ENCODE results near the gene SH3D21.

Gene SH3D21

GRCh38 chr1:36306210-36306901 is at the start of gene SH3D21:
Gene SH3D21, plus strand, starts transcription at chr1:36306368. Its CDS starts 53 bp downstream, at chr1:36306421.
- DNase-seq (ENCODE audit: low spot score), result no peak

GRCh38 chr1:36256558-36257374 is 49.4 kb upstream of the SH3D21 start:
- DNase-seq (ENCODE audit: low spot score), result peak; percentile 3

- DNase-seq (ENCODE audit: low spot score), result peak; percentile 3
Measured at GRCh38 chr1:36257375-36257767, 48.8 kb upstream of the SH3D21 start.

- no peak for DNase-seq (ENCODE audit: low spot score)
Measured at GRCh38 chr1:36258960-36259344, 47.2 kb upstream of the SH3D21 start.

DNA sequence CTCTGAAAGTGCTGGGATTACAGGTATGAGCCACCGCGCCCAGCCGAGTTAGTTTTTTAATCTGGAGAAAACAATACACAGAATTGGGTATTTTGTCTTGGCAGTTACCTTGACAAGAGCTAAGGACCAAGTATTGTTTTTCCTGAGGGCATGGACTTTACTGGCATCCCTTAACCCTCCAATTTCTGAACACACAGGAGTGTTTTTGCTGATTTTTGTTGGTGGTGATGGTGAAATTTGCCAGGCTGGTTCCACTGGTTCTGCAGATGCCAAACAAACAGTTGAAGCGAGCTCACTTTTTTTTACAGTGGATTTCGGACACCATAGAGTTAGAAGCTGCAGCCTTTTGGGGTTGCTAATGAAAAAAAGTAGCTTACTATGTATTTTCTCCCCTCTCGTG is 37.2 kb upstream of the SH3D21 start:
- DNase-seq (ENCODE audit: low spot score), result no peak

DNA sequence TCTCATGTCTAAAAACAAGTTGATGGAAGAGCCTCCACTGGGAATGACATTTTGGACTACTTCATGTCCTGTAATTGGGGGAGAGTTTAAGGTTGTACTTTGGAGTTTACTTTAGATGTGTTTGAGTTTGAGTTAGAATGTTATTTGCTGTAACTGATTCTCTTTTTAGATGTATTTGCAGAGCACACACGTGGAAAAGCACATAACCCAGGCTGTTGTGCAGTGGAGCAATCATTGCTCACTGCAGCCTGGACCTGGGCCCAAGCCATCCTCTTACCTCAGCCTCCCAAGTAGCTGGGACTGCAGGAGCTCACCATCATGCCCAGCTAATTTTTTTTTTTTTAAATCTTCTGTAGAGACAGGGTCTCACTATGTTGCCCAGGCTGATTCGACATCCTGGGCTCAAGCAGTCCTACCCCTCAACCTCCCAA is 36.7 kb upstream of the SH3D21 start:
- DNase-seq (ENCODE audit: low spot score), result no peak

GRCh38 chr1:36273024-36273423 is 33.1 kb upstream of the SH3D21 start:
- DNase-seq (ENCODE audit: low spot score), result no peak

DNA sequence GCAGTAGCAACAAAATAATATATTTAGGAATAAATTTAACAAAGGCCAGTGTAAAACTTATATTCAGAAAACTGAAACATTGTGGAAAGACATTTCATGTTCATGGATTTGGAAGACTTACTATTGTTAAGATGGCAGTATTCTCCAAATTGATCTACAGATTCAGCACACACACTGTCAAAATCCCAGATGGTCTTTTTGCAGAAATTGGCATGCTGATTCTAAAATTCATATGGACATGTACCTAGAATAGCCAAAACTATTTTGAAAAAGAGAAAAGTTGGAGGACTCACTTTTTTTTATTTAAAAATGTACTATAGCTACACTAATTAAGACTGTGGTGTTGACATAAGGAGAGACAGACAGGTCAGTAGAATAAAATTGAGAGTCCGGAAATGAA is 32.0 kb upstream of the SH3D21 start:
- DNase-seq (ENCODE audit: low spot score), result no peak

DNA sequence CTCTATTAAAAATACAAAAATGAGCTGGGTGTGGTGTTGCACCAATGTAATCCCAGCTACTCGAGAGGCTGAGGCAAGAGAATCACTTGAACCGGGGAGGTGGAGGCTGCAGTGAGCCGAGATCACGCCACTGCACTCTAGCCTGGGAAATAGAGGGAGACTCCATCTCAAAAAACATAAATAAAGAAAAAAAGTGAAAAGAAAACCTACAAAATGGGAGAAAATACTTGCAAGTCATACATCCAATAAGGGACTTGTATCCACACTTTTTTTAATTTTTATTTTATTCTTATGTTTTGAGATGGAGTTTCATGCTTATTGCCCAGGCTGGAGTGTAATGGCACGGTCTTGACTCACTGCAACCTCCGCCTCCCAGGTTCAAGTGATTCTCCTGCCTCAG is 29.5 kb upstream of the SH3D21 start:
- no peak for DNase-seq (ENCODE audit: low spot score)

DNA sequence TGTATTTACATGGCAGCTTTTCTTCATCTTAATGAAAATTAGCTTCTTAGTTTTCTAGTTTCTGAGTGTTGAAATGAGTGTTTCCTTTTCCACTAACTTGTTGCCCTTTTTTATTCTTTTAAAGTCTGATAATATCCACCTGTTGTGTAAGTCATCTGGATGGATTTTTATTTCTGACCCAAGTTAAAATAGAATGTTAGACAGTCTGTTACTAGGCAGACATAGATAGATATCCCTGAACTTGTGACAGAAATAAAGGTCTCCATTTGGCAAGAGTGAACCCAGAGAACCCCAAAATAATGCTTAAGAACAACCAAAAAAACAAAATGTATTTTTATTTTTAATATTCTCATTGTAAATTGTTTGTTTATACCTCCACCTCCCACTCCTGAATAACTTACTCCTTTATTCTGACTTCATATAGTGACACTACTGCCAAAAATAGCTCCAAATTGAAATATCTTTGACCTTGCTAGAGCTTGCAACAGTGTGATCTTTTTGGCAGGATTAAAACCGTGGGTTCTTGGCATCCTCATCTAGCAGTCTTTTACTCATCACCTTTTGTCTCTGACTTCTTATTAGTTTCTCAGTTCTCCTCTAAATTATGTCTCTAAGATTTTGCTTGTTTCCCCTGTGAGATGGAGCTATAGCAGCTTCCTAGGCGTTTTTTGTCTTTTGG is 26.9 kb upstream of the SH3D21 start:
- no peak for DNase-seq (ENCODE audit: low spot score)

DNA sequence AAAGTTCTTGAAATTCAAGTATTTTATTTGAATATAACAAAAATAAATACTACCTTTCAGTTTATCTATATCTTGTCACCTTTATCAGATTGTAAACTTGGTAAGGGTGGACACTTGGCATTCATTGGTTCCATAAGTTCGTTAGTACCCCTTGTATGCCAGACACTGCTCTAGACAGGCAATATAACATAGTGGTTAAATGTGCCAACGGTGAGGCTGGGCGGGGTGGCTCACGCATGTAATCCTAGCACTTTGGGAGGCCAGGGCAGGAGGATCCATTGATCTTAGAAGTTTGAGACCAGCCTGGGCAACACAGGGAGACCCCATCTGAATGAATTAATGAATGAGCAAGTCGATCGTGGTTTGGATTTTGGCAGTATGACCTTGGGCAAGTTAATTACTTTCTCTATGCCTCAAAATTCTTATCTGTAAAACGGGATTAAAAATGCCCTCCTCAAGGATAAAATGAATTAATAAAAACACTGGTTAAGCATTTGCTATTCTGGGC is 26.3 kb upstream of the SH3D21 start:
- no peak for DNase-seq (ENCODE audit: low spot score)

DNA sequence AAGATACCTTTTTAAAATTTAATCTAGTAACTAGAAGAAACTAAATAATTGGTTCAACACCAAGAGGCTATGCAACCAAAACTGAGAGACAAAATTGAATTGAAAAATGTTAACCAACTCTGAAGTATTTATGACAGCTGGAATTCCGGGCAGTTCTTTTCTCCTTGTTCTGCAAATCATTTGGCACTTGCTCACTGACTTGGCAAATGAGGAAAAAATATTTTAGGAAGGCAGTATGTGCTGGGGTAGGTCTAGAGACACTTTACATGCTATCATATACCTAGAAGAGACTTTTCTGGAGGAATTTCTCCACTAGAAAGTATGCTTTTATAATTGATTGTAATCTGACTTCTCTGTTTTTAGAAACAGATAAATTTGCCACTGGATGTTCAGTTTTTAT is 22.1 kb upstream of the SH3D21 start:
- no peak for DNase-seq (ENCODE audit: low spot score)

- no peak for DNase-seq (ENCODE audit: low spot score)
Measured at GRCh38 chr1:36284517-36284916, 21.7 kb upstream of the SH3D21 start.

DNA sequence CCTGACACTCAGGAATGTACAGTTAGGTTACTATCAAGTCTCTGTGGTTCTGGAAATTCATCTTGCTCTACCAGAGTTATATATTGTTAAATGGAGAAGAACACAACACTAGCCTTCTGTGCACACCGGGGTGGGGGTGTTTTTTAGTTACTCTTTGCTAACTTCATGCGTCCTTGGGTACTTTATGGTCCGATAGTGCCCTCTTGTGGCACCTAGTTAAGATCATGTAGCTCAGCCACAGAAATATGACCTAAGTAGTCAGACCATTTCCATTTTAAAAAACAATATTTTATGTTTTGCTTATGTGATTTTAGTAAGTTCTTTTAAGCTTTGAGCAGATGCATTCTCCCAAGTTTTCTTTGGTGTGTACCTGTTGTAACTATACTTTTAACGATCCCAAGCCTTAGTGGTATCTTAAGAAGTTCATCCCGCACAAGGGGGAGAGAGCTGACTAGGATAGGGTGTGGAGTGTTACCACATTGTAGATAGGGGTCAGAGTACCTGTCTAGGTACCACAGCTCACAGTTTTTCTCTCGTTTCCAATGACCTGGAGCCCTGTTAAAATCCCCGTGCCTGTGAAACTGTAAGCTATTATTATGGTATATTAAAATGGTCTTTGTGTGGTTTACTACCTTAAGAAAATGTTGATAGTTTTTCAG is 20.6 kb upstream of the SH3D21 start:
- peak; percentile 92 for DNase-seq (ENCODE audit: low spot score)

DNA sequence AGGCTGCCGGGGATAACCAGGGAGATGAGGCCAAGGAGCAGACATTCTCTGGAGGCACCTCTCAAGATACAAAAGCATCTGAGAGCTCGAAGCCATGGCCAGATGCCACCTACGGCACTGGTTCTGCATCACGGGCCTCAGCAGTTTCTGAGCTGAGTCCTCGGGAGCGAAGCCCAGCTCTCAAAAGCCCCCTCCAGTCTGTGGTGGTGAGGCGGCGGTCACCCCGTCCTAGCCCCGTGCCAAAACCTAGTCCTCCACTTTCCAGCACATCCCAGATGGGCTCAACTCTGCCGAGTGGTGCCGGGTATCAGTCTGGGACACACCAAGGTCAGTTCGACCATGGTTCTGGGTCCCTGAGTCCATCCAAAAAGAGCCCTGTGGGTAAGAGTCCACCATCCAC is 19.4 kb upstream of the SH3D21 start:
- no peak for DNase-seq (ENCODE audit: low spot score)

GRCh38 chr1:36287595-36287994 is 18.6 kb upstream of the SH3D21 start:
- DNase-seq (ENCODE audit: low spot score), result no peak

GRCh38 chr1:36295390-36295789 is 10.8 kb upstream of the SH3D21 start:
- DNase-seq (ENCODE audit: low spot score), result no peak

DNA sequence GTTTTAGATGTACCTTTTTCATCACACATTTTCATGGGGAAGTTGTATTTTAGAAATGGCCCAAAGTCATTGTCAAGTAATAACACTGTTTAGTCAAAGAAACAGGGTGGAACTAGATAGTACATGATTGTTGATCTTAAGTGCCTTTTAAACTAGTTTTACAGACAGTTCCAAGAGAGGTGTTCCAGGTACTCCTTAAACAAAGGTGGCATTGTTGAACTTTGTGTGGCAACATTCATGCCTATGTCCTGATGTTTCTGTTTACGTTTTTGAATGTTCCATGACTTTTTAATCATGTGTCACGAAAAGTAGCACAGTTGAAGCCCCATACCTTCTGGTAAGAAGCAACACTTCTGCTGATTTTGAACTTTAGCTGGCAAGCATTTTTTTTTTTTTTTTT is 9.1 kb upstream of the SH3D21 start:
- no peak for DNase-seq (ENCODE audit: low spot score)

- DNase-seq (ENCODE audit: low spot score), result no peak
Measured at GRCh38 chr1:36298640-36299039, 7.5 kb upstream of the SH3D21 start.

- peak; percentile 57 for DNase-seq (ENCODE audit: low spot score)
Measured at GRCh38 chr1:36300526-36300925, 5.6 kb upstream of the SH3D21 start.

DNA sequence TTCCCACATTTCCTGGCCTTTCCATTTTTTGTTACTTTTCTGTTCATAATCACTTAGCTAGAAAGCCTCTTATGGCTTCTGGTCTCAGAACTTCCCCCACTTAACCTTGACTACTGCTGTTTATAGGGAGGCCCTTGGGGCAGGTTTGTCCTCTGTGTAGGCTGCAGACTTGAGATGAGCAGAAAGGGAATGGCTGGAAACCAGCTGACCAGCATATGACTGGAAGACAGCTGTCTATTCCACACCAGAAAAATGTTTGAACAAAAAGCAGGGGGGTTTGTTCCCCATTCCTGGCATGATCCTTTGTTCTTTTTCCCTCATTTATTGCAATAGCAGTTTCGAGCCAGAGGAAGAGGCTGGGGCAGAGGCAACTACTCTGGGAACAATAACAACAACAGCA is 4.9 kb upstream of the SH3D21 start:
- DNase-seq (ENCODE audit: low spot score), result no peak

GRCh38 chr1:36303244-36303643 is 2.9 kb upstream of the SH3D21 start:
- DNase-seq (ENCODE audit: low spot score), result no peak
